GM21825 (cell line): ENCODE results near the gene SLC16A4.
"Not testable (repeated sequence)": the region's sequence is repeated elsewhere in the genome, so short reads cannot be mapped to it uniquely, and the experiment has no call there.

Source experiments
- ATAC-seq: cut with Tn5 transposase; IDR thresholded peaks from one replicate; pipeline ENCODE4 v1.9.1; 2021; ENCODE audit warnings: mild to moderate bottlenecking, moderate library complexity; ENCODE audit not compliant: unreplicated experiment

Gene SLC16A4

DNA sequence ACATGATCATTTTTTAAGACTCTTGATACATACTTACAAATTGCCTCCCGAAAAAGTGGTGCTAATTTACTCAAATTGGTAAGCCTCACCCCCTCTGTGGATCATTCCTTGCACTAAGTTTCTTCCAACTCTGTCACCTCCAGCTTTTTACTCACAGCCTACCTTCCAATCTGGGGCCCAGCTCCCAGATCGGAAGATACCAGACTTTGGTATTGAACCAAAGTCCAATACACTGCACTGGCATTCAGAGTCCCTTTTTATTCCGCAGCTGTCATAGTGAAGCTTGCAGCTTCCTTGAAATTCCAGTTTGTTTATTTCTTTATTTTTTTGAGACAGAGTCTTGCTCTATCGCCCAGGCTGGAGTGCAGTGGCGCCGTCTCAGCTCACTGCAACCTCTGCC lies 18.5 kb upstream of the SLC16A4 start:
- no peak for ATAC-seq

DNA sequence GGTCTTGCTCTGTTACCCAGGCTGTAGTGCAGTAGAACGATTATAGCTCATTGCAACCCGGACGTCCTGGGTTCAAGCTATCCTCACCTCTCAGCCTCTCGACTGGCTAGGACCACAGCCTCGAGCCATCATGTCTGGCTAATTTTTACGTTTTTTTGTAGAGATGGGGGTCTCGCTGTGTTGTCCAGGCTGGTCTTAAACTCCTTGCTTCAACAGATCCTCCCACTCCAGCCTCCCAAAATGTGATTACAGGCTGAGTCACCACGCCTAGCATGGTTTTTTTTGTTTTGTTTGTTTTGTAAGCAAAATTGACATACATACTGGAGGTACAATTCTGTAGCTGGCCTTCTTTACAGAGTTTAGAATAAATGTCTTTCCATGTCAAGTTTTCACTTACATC lies 17.7 kb upstream of the SLC16A4 start:
- no peak for ATAC-seq

DNA sequence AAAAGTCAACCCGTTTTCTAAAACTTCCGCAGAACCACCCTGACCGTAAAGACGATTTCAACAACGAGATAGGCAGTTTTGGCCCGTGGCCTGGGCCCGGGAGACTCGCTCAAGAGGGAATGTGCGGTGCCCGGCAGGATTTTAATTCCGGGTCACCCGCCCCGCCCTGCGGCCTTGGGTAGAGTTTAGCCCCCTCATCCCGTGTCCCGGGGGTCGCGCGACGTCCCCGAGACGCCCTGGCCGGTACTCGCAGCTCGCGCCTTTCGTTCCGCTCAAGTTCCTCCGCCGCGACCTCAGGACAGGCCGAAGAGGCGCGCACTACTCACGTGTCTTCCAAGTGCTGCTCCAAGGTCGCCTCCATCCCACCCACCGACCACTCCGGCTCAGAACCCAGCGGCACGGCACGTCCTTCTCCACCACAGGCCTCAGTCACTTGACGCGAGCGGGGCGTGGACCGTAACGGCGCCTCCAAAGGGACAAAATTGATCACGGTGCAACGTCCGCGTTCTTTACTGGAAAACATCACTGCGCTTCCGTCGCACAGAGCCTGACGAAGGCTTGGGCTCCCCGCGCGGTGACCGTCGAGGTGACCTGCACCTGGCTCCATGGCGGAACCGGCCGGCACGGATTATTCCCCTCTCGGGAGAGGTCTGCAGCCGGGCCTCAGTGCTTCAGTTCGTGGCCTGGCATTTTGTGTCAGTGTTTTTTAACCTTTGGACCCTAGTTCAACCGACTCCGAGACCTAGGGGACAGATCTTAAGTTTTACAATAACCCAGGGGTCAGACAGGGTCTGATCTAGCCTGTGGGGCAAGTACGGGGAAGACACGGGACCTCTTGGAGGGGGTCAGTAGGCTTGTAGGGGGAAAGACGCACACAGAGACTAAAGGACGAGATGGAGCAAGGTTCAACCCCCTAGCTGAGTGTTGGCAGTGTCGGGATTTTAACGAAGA lies 16.7 kb upstream of the SLC16A4 start, which contains the start of gene LAMTOR5:
Gene LAMTOR5, minus strand, starts transcription at position 435 of the 951 bp plus-strand sequence. Its CDS starts 74 bp downstream, at position 361.
- ATAC-seq: peak; percentile 88

DNA sequence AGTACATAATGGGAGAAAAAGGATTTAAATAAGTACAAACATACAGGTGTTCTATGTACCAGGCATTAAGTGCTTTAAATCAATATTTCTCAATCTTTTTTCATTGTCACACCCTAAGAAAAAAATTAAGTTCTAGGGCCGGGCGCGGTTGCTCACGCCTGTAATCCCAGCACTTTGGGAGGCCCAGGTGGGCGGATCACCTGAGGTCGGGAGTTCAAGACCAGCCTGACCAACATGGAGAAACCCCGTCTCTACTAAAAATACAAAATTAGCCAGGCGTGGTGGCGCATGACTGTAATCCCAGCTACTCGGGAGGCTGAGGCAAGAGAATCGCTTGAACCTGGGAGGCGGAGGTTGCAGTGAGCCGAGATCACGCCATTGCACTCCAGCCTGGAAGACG lies 15.6 kb upstream of the SLC16A4 start:
- not testable (repeated sequence) for ATAC-seq

DNA sequence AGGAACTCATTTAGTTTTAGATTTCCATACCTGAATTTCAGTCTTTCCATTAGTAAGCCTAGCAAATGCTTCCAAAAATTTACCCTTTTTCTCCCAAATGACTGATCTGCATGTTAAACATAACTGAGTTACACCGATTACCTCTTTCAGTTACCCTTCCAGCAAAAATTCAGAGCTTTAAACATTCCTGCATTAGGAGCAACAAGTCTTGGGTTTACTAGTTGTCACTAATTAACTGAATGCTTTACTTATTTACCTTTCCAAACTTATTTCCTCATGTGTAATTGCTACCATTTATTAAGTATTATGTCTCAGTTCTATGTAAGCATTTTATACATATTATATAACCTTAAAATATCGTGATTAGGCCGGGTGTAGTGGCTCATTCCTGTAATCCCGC lies 13.6 kb upstream of the SLC16A4 start:
- no peak for ATAC-seq

DNA sequence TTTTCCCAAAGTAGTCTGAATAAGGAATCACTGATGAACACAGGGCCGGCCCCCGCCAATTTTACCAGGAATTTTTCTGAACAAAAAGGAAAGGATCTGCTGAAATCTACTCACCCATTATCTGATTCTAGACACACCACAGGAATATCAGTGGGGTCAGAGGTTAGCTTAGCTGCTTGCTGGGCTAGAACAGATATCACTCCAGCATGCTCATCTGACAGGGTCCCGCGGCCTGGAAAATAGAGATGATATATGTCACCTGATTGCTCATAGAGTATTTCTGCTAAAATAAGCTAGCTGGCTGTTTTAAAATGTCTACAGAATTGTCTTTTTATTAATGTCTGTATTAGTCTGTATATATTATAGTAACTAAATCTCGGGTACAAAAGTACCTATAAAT lies 13.0 kb upstream of the SLC16A4 start:
- no peak for ATAC-seq

DNA sequence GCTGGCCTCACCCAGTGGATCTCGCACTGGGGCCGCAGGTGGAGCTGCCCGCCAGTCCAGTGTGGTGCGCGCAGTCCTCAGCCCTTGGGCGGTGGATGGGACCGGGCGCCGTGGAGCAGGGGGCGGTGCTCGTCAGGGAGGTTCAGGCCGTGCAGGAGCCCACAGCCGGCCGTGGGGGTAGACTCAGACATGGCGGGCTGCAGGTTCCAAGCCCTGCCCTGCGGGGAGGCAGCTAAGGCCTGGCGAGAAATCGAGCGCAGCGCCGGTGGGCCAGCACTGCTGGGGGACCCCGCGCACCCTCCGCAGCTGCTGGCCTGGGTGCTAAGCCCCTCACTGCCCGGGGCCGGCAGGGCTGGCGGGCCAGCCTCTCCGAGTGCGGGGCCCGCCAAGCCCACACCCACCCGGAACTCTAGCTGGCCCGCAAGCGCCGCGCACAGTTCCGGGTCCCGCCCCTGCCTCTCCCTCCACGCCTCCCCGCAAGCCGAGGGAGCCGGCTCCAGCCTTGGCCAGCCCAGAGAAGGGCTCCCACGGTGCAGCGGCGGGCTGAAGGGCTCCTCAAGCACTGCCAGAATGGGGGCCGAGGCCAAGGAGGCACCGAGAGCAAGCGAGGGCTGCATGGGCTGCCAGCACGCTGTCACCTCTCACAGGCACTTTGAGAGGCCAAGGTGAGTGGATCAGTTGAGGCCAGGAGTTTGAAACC lies 5.6 kb upstream of the SLC16A4 start:
- ATAC-seq: not testable (repeated sequence)

DNA sequence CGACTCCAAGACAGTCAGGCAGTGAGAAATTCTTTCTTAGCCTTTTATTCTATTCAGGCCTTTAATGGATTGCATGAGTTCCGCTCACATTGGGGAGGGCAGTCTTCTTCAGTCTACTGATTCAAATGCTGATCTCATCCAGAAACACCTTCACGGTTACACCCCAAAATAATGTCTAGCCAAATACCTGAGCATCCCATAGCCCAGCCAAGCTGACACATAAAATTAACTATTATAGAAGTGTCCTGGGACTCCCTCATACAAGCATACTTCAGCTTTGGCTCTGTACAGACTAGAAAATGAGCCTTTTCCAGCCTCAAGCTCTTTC lies 3.6 kb upstream of the SLC16A4 start:
- ATAC-seq: no peak

DNA sequence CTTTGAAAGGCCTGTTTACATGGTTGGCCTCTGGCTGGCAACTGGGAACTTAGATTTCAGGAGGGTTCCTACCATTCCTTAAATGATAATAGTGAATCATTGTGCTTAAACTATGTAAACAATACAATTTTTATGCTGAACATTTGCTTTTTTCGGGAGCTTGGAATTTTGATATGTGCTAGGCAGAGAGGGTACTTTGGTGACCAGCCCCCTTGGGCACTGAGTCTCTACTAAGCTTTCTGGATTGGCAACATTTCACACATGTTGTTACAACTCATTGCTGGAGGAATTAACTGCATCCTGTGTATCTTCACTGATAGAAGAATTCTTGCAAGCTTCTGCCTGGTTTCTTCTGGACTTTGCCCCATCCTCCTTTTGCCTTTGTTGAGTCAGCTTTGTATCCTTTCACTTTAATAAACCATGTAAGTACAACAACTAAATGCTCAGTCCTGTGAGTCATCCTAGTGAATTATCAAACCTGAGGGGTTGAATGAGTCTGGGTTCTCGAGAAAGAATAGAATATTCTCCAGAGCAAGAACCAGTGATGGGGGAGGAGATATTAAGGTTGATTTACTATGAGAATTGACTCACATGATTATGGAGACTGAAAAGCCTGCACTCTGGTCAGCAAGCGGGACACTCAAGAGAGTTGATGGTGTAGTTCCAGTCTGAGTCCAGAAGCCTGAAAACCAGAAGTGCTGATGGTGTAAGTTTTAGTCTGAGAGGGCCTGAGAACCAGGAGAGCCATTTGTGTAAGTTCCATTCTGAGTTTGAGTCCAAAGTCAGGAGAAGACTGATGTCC lies 3.1 kb upstream of the SLC16A4 start:
- ATAC-seq: no peak

DNA sequence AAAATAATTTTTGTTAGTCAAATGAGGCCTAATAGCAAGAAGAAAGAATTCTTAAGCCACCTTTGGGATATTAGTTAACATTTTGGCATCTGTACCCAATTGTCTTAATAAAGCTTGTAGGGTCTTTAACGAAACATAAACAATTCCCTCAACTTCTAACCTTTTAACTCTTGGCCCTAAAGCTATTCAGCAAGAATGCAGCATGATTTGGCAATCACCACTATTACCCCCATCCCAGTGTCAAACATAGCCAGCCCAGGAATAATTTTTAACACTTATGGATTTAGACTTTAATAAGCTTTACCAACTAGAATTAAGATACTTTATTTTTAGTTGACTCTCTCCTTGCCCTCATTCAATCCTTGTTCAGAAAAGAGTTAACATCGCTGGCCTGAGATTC lies 2.5 kb upstream of the SLC16A4 start:
- no peak for ATAC-seq

DNA sequence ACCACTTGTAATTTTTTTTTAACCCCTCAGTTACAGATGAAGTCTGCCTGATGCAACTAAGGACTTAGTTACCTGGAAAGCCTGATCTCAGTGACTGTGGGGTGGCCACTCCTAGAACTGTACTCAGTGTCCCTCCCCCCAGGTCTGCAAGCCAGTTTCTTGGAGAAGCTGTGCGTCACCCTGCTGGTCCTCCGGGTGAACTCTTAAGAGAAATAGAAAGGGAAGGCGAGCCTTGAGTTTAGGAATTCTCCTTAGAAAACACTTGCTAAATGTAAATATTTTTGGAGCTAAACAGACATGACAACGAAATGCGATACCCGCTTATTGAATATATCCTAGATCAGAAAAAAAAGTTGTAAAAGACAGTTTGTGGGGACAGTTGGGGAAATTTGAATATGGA lies 730 bp downstream of the SLC16A4 start:
- no peak for ATAC-seq

DNA sequence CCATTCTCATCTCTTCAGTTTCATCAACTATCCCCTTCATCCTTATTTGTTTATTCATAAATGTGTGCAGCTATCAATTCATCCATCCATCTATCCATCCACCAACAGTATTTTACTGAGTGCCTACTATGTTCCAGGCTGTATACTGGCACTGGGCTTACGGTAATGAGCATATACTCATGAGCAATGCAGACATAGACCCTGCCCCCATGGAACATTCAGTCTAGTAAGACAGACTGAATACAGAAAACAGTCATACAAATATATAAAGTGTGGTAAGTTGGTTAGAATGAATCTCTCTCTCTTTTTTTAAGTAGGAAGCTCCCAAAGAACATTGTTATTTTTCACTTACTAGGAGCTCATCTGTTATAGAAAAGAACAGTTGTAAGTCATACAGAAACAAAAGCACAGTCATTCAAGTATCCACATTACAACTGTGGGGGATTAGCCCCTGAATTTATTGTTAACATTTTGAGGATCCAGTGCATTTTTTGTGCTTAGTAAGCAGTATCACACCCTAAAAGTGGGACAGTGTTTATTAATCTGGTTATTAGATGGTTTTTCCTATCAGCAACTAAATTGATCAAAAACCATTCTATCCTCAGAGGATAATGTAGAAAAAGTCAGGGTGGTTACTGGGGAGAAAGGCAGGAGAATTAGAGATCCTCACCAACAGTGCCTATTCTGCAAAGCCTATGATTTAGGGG lies 3.6 kb downstream of the SLC16A4 start:
- ATAC-seq: no peak

DNA sequence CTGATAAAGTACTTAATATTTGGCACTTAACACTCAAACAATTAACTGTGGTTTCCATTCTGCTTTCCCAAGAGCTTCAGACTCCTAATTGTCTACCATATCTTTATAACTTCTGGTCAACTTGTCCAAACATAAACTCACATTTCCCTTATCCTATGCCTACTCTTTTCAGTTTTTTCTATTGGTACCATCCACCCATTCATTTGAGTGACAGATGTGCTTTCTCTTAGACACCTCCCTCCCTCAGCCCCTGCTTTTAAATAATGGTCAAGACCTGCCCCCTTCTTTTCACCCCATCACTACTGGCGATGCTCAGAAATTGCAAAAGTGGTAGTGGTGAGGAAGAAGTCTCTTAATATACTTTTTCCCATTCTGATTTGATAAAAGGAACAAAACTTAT lies 5.5 kb downstream of the SLC16A4 start:
- ATAC-seq: no peak

DNA sequence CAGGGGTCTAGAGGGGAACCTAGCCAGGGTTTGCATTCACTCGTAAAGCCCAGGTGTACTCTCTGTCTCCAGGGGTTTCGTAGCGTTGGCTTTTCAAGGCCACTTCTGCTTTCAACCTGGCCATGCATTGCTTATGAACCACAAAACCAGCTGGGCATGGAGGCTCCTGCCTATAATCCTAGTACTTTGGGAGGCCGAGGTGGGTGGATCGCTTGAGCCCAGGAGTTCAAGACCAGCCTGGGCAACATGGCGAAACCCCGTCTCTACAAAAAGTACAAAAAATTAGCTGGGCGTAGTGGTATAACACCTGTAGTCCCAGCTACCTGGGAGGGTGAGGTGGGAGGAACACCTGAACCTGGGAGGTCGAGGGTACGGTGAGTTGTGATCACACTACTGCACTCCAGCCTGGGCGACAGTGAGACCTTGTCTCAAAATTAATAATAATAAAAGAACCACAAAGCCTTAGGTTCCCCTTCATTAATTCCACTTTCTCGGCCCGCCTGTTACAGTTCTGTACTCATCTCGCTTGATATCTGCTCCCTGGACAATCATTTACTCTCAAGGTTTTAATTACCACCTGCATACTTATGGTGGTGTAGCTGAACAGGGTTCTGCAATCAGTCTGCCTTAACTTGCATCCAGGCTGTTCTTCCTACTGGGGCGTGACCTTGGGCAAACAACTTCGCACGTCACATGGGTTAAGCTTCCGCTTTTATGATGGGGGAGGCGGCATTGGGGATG lies 6.1 kb downstream of the SLC16A4 start:
- ATAC-seq: peak; percentile 65

DNA sequence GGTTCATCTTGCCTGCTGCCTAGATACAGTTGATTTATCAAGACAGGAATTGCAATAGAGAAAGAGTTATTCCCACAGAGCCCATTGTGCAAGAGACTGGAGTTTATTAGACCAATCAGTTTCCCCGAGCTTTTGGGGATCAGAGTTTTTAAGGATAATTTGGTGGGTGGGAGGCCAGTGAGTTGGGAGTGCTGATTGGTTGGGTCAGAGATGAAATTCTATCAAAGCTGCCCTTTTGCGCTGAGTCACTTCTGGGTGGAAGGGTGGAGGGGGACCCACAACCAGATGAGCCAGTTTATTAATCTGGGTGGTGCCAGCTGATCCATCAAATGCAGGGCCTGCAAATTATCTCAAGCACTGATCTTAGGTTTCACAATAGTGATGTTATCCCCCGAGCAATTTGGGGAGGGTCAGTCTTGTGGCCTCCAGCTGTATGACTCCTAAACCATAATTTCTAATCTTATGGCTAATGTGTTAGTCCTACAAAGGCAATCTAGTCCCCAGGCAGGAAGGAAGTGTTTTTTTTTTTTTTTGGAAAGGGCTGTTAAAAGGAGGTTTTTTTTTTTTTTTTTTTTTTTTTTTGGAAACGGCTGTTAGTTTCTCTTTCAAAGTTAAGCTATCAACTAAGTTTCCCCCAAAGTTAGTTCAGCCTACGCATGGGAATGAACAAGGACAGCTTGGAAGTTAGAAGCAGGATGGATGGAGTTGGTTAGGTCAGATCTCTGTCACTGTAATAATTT lies 7.4 kb downstream of the SLC16A4 start:
- ATAC-seq: no peak

DNA sequence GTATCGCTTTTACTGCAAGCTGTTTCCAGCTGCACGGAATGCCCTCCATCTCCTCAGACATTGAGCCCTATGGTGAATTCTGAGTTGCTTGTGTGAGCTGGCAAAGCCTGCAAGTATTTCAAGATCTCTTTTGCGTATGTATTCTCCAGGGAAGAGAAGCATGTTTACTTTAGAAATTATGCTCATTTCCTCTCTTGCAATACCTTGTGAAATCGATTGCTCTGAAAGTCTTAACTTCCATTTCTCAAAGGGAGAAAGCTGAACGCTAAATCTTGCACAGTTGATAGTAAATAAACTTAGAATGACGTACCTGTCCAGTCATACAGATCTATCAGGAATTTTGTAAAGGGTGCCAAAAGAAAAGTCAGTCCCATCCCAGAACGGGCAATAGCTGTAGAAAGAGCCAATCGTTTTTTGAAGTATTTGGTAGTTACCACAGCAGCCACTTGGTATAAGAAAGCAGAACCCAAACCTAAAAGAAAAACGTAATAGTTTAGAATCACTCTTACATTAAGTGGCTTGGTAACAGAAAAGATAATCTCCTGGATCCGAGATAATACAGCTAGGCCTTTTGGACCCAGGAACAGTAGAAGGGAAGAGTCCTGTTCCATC lies 10.0 kb downstream of the SLC16A4 start:
- ATAC-seq: no peak

DNA sequence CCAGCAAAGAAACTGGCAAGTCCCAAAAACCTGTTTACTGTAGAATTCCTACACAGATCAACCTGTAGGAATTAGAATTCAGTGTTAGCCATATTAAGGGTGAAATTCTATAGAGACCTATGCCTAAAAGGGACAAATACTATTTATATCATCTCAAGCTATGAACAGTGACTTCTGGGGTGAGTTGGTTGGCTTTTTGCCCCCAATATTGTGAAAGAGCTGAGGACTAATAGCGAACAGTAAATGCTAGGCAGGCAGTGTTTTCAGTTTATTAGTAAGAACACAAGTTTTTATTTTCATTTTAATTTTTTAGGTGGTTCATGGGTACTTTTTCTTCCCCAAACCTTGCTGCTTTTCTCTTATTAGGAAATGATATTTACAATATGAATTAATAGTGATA lies 15.3 kb downstream of the SLC16A4 start:
- ATAC-seq: no peak

DNA sequence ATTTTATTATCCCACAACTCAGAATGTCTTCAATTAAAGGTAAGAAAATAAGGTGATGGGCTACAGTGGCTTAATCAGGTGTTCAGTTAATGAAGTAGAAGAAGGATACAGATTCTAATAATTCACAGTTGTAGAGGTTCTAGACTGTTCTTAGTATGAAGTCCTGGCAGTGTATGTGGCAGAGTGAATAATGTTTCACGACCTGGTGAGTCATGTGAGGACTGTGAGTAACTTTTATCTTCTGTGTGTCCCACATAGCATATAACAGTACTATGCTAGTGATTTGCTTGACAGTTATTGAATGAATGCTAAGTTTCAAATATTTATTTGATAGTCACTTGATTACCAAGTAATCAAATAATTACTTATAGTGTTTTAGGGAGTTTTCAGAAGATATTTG lies 20.0 kb downstream of the SLC16A4 start:
- ATAC-seq: no peak

DNA sequence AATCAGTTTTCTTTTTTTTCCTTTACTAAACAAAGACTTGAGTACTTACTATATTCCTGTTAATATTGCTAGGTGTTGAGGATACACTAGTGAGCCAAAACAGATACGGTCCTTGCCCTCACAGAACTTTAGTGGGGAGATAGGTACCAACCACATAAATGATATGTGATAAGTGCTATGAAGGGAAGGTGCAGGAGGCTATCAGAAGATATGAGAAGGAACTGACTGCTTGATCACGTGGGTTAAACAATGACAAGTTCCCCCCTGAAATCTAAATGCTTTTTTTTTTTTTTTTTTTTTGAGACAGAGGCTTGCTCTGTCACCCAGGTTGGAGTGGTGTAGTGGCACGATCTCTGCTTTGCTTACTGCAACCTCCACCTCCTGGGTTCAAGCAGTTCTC lies 26.6 kb downstream of the SLC16A4 start:
- ATAC-seq: no peak
